NCI-H1436 (cell line): Measurements from ENCODE around the gene FOXL3.

Experiments
- DNase-seq: peaks from one replicate; lab custom pipeline; 2025; lab: John Stamatoyannopoulos, UW

FOXL3 gene

DNA sequence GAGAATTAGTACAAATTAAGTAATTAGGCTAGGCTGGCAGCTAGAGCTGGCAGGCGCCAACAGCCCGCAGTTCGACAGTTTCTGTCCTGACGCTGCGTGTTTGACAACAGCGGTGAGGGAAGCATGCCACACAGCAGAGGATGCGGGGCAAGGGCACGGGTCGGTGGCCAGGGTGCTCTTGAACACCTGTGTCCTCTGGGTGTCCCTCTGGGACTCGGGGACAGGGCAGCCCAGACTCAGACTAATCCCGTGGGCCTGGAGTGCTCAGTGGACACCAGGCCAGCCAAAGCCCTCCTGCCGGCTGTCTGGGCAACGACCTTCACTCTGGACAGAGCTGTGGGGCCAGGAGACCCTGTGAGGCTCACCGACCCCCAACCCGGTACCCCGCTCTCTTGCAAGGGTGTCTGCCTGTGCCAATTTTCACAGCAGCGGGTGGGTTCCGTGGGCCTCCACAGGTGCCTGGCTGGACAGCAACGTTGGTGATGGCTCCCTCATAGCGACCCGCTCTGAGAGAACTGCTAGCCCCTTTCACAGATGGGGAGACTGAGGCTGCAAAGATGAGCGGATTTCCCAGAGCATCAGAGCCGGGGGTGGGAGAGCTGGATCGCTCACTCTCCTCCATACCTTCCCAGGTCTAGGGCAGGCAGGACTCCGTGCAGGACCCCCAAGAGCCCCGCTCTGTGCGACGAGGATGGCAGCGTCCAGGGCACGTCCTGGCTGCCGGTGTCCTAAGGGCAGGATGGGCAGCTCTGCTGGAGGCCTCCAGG is 48.5 kb downstream of the FOXL3 start:
- no peak for DNase-seq

- DNase-seq: no peak
These were observed 49.0 kb downstream of the FOXL3 start for GRCh38 chr7:339062-339342.

DNA sequence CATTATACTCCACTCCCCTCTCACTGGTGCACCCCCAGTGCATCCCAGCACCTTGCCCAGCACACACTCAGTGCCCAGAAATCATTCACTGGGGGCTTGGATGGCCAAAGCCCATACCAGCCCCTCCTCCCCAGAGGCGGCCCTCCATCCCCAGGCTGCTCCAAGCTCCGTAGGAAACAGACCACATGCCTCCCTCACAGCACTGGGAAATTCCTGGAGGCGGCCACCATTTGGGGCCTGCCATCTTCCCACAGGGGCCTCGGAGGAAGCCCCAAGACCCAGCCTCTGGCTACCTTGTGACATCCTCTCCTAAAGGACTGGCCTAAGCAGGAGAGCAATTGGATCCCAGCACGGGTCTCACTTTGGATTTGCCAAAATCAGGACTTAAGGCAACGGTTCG is 49.7 kb downstream of the FOXL3 start:
- no peak for DNase-seq

GRCh38 chr7:340200-340937 is 50.4 kb downstream of the FOXL3 start:
- DNase-seq: no peak
